ENCODE results near the gene ZDHHC11B.
"Not testable (repeated sequence)": the region's sequence is repeated elsewhere in the genome, so short reads cannot be mapped to it uniquely, and the experiment has no call there.

DNA sequence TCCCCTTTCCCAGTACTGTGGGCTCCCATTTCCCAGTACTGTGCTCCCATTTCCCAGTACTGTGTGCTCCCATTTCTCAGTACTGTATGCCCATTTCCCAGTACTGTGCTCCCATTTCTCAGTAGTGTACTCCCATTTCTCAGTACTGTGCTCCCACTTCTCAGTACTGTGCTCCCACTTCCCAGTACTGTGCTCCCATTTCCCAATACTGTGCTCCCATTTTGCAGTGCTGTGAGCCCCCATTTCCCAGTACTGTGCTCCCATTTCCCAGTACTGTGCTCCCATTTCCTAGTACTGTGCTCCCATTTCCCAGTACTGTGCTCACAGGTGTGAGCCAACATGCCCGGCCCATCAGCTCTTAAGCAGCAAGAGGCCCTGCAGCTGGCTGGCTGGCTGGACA, 11.3 kb upstream of the ZDHHC11B start:
- TF ChIP-seq, protein P1, sequence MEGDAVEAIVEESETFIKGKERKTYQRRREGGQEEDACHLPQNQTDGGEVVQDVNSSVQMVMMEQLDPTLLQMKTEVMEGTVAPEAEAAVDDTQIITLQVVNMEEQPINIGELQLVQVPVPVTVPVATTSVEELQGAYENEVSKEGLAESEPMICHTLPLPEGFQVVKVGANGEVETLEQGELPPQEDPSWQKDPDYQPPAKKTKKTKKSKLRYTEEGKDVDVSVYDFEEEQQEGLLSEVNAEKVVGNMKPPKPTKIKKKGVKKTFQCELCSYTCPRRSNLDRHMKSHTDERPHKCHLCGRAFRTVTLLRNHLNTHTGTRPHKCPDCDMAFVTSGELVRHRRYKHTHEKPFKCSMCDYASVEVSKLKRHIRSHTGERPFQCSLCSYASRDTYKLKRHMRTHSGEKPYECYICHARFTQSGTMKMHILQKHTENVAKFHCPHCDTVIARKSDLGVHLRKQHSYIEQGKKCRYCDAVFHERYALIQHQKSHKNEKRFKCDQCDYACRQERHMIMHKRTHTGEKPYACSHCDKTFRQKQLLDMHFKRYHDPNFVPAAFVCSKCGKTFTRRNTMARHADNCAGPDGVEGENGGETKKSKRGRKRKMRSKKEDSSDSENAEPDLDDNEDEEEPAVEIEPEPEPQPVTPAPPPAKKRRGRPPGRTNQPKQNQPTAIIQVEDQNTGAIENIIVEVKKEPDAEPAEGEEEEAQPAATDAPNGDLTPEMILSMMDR (IDR thresholded peaks at IDR 0.05; ENCODE audit: low read depth, low read length, poor library complexity, severe bottlenecking): not testable (repeated sequence)
- TF ChIP-seq EZH2phosphoT487 (IDR thresholded peaks at IDR 0.05; ENCODE audit: borderline replicate concordance, low read length): not testable (repeated sequence)

Data from DOHH2 (cell line).